NCI-H2227 (cell line): ENCODE data around the gene DKK3.

Source experiments
- DNase-seq: peaks from one replicate; lab custom pipeline; 2025; ENCODE audit not compliant: unreplicated experiment; lab: John Stamatoyannopoulos, UW

DKK3 gene

GRCh38 chr11:12005476-12005875 is 3.0 kb downstream of the DKK3 start:
- no peak for DNase-seq

- no peak for DNase-seq
These were observed 3.4 kb downstream of the DKK3 start for GRCh38 chr11:12005061-12005460.

GRCh38 chr11:12003815-12004214 is 4.6 kb downstream of the DKK3 start:
- DNase-seq: no peak

- DNase-seq: no peak
These were observed 5.1 kb downstream of the DKK3 start for GRCh38 chr11:12003336-12003735.

- DNase-seq: no peak
These were observed 7.2 kb downstream of the DKK3 start for GRCh38 chr11:12001186-12001585.

GRCh38 chr11:11998091-11998781 is 10.2 kb downstream of the DKK3 start:
- DNase-seq: no peak

- DNase-seq: no peak
These were observed 11.4 kb downstream of the DKK3 start for GRCh38 chr11:11997049-11997322.

GRCh38 chr11:11996321-11997048 is 11.9 kb downstream of the DKK3 start:
- no peak for DNase-seq

GRCh38 chr11:11995601-11996000 is 12.8 kb downstream of the DKK3 start:
- no peak for DNase-seq

GRCh38 chr11:11993839-11994238 is 14.6 kb downstream of the DKK3 start:
- DNase-seq: no peak

GRCh38 chr11:11992257-11993212 is 15.9 kb downstream of the DKK3 start:
- no peak for DNase-seq

GRCh38 chr11:11989774-11990744 is 18.4 kb downstream of the DKK3 start:
- no peak for DNase-seq

- no peak for DNase-seq
These were observed 19.7 kb downstream of the DKK3 start for GRCh38 chr11:11988681-11989261.

GRCh38 chr11:11988099-11988651 is 20.3 kb downstream of the DKK3 start:
- no peak for DNase-seq

GRCh38 chr11:11987503-11988022 is 20.9 kb downstream of the DKK3 start:
- peak; percentile 9 for DNase-seq

- DNase-seq: no peak
These were observed 22.2 kb downstream of the DKK3 start for GRCh38 chr11:11985954-11986949.

- DNase-seq: no peak
These were observed 23.3 kb downstream of the DKK3 start for GRCh38 chr11:11985016-11985715.

- no peak for DNase-seq
These were observed 23.9 kb downstream of the DKK3 start for GRCh38 chr11:11984563-11984962.
